HepG2 (cell line): ENCODE measurements around the gene ENG. TPM values are rescaled to one million over a fixed set of nuclear protein-coding genes. Genes with fewer than 3 reads are reported as not detected.

Source experiments
- ATAC-seq: fragments of 200-7000 bp; cut with Tn5 transposase; 3 replicates; pipeline ENCODE4 v1.9.1; 2020; ENCODE audit warnings: mild to moderate bottlenecking, moderate library complexity
- BruUV-seq: library from RNA; stranded (reverse); fragments of 400-500 nt; replicated peaks from 2 replicates; lab custom pipeline; 2021; lab: Mats Ljungman, UMichigan
- CTCF ChIA-PET: fragments of 300-600 bp; formaldehyde crosslinking; extraction: SDS; loops from one replicate; lab custom pipeline; 2021; ENCODE audit warnings: low total read pairs, inconsistent platforms, low intra/inter-chr PET ratio; lab: Yijun Ruan, JAX
- POLR2A ChIA-PET: fragments of 350-600 bp; sonication (Branson Sonifier 250); formaldehyde crosslinking; loops from one replicate; lab custom pipeline; 2020; ENCODE audit warnings: antibody characterized with exemption, inconsistent platforms; lab: Yijun Ruan, JAX
- DNase-seq: peaks from one replicate; pipeline ENCODE4 v3.0.0-alpha.2; 2015; ENCODE audit warnings: low spot score
- FAIRE-seq: peaks from 3 replicates; lab custom pipeline; 2011; peaks lifted over from hg19 to GRCh38; lab: Jason Lieb, UNC
- H2AFZ ChIP-seq: one replicate; pipeline ENCODE4 v1.6.1; 2011; ENCODE audit warnings: low read length, inconsistent platforms
- H3K27ac ChIP-seq: fragments of 300-600 bp; 3 replicates; pipeline ENCODE4 v1.8.0; 2011; ENCODE audit warnings: mixed run types, mild to moderate bottlenecking, mixed read lengths, low read length, inconsistent platforms; ENCODE audit not compliant: insufficient read depth; ENCODE audit errors: extremely low read length
- H3K27me3 ChIP-seq, 2 experiments: fragments of 200-600 bp in 1 of 2; 2 replicates in 1 of 2; 3 replicates in 1 of 2; pipeline versions ENCODE4 v1.6.0 to v1.8.0; 2011; ENCODE audit warnings: low read length in 2 of 2, mild to moderate bottlenecking in 2 of 2, moderate library complexity in 2 of 2, inconsistent platforms in 1 of 2; ENCODE audit not compliant: insufficient read depth in 2 of 2, control insufficient read depth in 1 of 2
- H3K36me3 ChIP-seq, 2 experiments: fragments of 200-600 bp in 1 of 2; replicated peaks in 1 of 2; 2 replicates in 1 of 2; 3 replicates in 1 of 2; pipeline versions ENCODE4 v1.5.1 to v1.8.0; 2011; ENCODE audit warnings: low read length in 2 of 2, inconsistent platforms in 1 of 2; ENCODE audit not compliant: insufficient read depth in 2 of 2, control insufficient read depth in 1 of 2
- H3K4me1 ChIP-seq: 2 replicates; pipeline ENCODE4 v1.5.1; 2012; ENCODE audit warnings: low read length, inconsistent platforms; ENCODE audit not compliant: insufficient read depth
- H3K4me2 ChIP-seq: 2 replicates; pipeline ENCODE4 v1.6.0; 2011; ENCODE audit warnings: low read depth, low read length, inconsistent platforms
- H3K4me3 ChIP-seq, 3 experiments: fragments of 200-600 bp in 1 of 3; sonication (generic), shearing (Covaris generic) in 1 of 3; replicated peaks in 1 of 3; 2 replicates each; pipeline ENCODE4 v1.5.1; 2011 to 2016; ENCODE audit warnings: low read length in 3 of 3, inconsistent platforms in 2 of 3, low read depth in 2 of 3, mild to moderate bottlenecking in 2 of 3, control low read depth in 1 of 3, mixed read lengths in 1 of 3; ENCODE audit not compliant: insufficient read depth in 1 of 3
- H3K79me2 ChIP-seq: one replicate; pipeline ENCODE4 v1.6.1; 2011; ENCODE audit warnings: low read length, inconsistent platforms; ENCODE audit not compliant: insufficient read depth
- H3K9ac ChIP-seq: 2 replicates; pipeline ENCODE4 v1.6.0; 2011; ENCODE audit warnings: mild to moderate bottlenecking, low read depth, low read length, inconsistent platforms; ENCODE audit not compliant: insufficient read depth
- H3K9me3 ChIP-seq: 2 replicates; pipeline ENCODE4 v1.5.1; 2012; ENCODE audit warnings: mild to moderate bottlenecking, low read length
- H4K20me1 ChIP-seq: 2 replicates; pipeline ENCODE4 v1.6.0; 2011; ENCODE audit warnings: inconsistent platforms, mild to moderate bottlenecking, low read length, moderate library complexity; ENCODE audit not compliant: insufficient read depth
- BHLHE40 ChIP-seq: IDR thresholded peaks from 2 replicates; pipeline ENCODE4 v1.6.1; 2011; ENCODE audit warnings: low read length, improper control_type of control experiment
- EP300 ChIP-seq, 3 experiments: sonication (generic) in 1 of 3; formaldehyde crosslinking in 1 of 3; IDR thresholded peaks; 2 replicates each; pipeline versions ENCODE4 v1.5.1 to v1.6.1; 2011 to 2020; ENCODE audit warnings: low read depth in 2 of 3, low read length in 2 of 3, borderline replicate concordance in 1 of 3, improper control_type of control experiment in 1 of 3, mild to moderate bottlenecking in 1 of 3, missing genetic modification reagents in 1 of 3, moderate library complexity in 1 of 3
- GATA4 ChIP-seq: sonication (generic); IDR thresholded peaks from 2 replicates; pipeline ENCODE4 v1.6.1; 2016; ENCODE audit warnings: antibody characterized with exemption, low read depth, borderline replicate concordance
- PHB2 ChIP-seq: fragments of 450-650 bp; IDR thresholded peaks from 2 replicates; pipeline ENCODE4 v1.6.1; 2018; ENCODE audit not compliant: partially characterized antibody
- PRDM10 ChIP-seq: sonication (generic); formaldehyde crosslinking; IDR thresholded peaks from 2 replicates; pipeline ENCODE4 v1.4.0; 2020; ENCODE audit warnings: low read depth, missing genetic modification reagents
- RFX1 ChIP-seq: fragments of 450-650 bp; IDR thresholded peaks from 2 replicates; pipeline ENCODE4 v1.6.1; 2017
- ZNF335 ChIP-seq: sonication (generic); formaldehyde crosslinking; IDR thresholded peaks from 2 replicates; pipeline ENCODE4 v1.4.0; 2020; ENCODE audit warnings: missing genetic modification reagents
- ZNF629 ChIP-seq: sonication (generic); formaldehyde crosslinking; conservative IDR thresholded peaks from 2 replicates; pipeline ENCODE4 v1.5.0; 2020; ENCODE audit warnings: missing genetic modification reagents
- WGBS: methylation state at CpG from one replicate; pipeline ENCODE4 v1.1.6; 2017; ENCODE audit warnings: low lambda C conversion rate; 5-methylcytosine and 5-hydroxymethylcytosine counted together
- in situ Hi-C: cut with HindIII; loops from 2 replicates; pipeline ENCODE4 v1.10.0; 2017; ENCODE audit warnings: low pct_unique_long_range_greater_than_20kb; ENCODE audit not compliant: extremely low pct_ligation_motif_present
- intact Hi-C: fragments of 100-400 bp; cut with micrococcal nuclease; formaldehyde crosslinking; loops from one replicate; pipeline ENCODE4 v1.10.0; 2022; ENCODE audit not compliant: unreplicated experiment
- polyA plus RNA-seq, 8 experiments: library from polyadenylated mRNA; depleted of rRNA in 3 of 8; stranded (reverse) in 7 of 8; unstranded in 1 of 8; fragments of >200 nt; fragmentation: Illumina TruSeq in 4 of 8; extraction: Trizol in 4 of 8; gene quantifications; 2 replicates each; pipeline versions ENCODE4 v1.2.1 to v1.2.3, GENCODE V29; 2011 to 2016; ENCODE audit warnings: low read depth in 4 of 8, missing spikeins in 1 of 8, mixed read lengths in 1 of 8; ENCODE audit not compliant: insufficient read depth in 1 of 8
- total RNA-seq, 5 experiments: library from RNA; depleted of rRNA; stranded (reverse); fragments of >200 nt; fragmentation: Illumina TruSeq; extraction: Trizol; gene quantifications; 2 replicates each; pipeline ENCODE4 v1.2.3, GENCODE V29; 2016; ENCODE audit warnings: low read depth in 1 of 5
- TF ChIP-seq, protein P1 (sequence below): sonication (generic); formaldehyde crosslinking; IDR thresholded peaks from 2 replicates; pipeline ENCODE4 v1.5.0; 2020; ENCODE audit warnings: missing genetic modification reagents, mild to moderate bottlenecking, borderline replicate concordance

The ENG gene
- total and polyA plus RNA-seq, 2 of the 13 experiments (the other 11 are each of a cell fraction or from before 2014, with no cell fraction given) = 0.02 to 1.1 TPM

GRCh38 chr9:127776924-127777289, 77.6 kb downstream of the ENG start:
- ChIA-PET CTCF (no interaction called here), POLR2A (no interaction called here)
- no peak for ATAC-seq
- FAIRE-seq = no peak
- Histone ChIP-seq H3K9me3 (no peaks in the 10 kb centered on the region), H2AFZ (no peak overlapping the region), H4K20me1 (no peaks in the 10 kb centered on the region), H3K27ac (no peak overlapping the region), H3K79me2 (no peaks in the 10 kb centered on the region), H3K9ac (no peak overlapping the region), H3K4me2 (no peak overlapping the region)
- no peak for DNase-seq
- intact Hi-C loops = no loop called here
- no TSS peak for BruUV-seq
- 40% methylated on average over 2 of the region's 5 CpGs for WGBS
- TF ChIP-seq ZNF335 (CRISPR knock-in tag) (no peak), ZNF629 (peak; percentile 60)
- TF ChIP-seq, all 625 proteins: peak for 1
- Histone ChIP-seq H3K4me1 (peaks cover 24% of the 10 kb centered on the region), H3K27me3 (peaks cover under 1 to 33% of the 10 kb centered on the region in 2 experiments; a peak in 3 of 5 replicates), H3K36me3 (no peaks in the 10 kb centered on the region), H3K4me3 (no peak overlapping the region)
- in situ Hi-C loops = no loop called here

DNA sequence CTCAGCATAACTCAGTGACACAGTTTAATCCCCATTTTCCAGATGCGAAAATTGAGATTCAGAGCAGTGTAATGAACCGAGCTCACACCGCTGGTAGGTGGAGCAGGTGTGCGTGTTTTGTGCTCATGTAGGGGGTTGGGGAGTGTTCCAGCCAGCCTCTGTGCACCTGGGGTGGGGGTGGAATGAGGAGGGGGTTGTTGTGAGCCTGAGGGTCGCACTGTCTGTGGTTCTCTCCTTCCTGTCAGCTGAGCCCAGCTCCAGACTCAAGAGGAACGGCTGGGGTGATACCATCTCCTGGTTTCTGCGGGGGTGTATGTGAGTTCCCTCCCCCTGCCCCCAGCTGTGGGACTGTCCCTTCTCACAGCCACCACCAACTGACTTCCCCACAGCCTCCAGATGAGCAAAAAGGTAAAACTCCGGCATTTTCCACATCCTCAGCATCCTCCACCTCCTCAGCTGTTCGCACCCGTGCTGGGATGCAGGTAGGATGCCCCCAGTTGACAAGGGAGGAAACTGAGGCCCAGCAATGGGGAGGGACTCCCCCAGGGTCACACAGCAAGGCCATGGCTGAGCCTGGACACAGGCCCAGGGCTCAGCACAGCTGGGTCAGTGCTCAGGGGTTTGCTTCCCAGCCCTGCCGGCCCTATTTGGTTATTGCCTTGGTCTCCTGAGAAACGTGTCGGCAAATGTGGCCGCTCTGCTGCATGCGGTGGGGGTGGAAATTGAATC, 78.1 kb downstream of the ENG start:
- Histone ChIP-seq H4K20me1 (no peaks in the 10 kb centered on the region), H3K36me3 (no peaks in the 10 kb centered on the region), H2AFZ (no peak overlapping the region), H3K4me2 (no peak overlapping the region), H3K4me3 (no peak overlapping the region), H3K27me3 (peaks cover 0 to 33% of the 10 kb centered on the region in 2 experiments; a peak in 3 of 5 replicates), H3K79me2 (no peaks in the 10 kb centered on the region), H3K4me1 (peaks cover 24% of the 10 kb centered on the region), H3K9ac (no peak overlapping the region), H3K9me3 (no peaks in the 10 kb centered on the region), H3K27ac (no peak overlapping the region)
- no peak for ATAC-seq
- no peak for FAIRE-seq
- no TSS peak for BruUV-seq
- in situ Hi-C loops (no loop called here), intact Hi-C loops (no loop called here)
- CTCF ChIA-PET = no interaction called here
- 48% methylated on average over 12 of the region's 15 CpGs for WGBS
- POLR2A ChIA-PET = no interaction called here
- DNase-seq = no peak
- TF ChIP-seq PHB2 (no peak), BHLHE40 (peak; percentile 28; the same call in 1 of the 2 replicates), PRDM10 (CRISPR knock-in tag) (peak; percentile 90), GATA4 (no peak), RFX1 (no peak), EP300 (IDR thresholded peaks at IDR 0.05; ENCODE audit: low read depth in 2 of 2, low read length in 2 of 2) (no peak), EP300 (CRISPR knock-in tag; IDR thresholded peaks at IDR 0.05; ENCODE audit: borderline replicate concordance) (no peak), ZNF629 (peak; percentile 43; the same call in 1 of the 2 replicates)
- TF ChIP-seq, protein P1, sequence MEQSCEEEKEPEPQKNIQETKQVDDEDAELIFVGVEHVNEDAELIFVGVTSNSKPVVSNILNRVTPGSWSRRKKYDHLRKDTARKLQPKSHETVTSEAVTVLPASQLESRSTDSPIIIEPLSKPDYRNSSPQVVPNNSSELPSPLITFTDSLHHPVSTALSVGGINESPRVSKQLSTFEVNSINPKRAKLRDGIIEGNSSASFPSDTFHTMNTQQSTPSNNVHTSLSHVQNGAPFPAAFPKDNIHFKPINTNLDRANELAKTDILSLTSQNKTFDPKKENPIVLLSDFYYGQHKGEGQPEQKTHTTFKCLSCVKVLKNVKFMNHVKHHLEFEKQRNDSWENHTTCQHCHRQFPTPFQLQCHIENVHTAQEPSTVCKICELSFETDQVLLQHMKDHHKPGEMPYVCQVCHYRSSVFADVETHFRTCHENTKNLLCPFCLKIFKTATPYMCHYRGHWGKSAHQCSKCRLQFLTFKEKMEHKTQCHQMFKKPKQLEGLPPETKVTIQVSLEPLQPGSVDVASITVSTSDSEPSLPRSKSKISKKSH = no peak
